CD4-positive, alpha-beta T cell (primary cell): ENCODE results near the gene P2RY12. TPM values are rescaled to one million over a fixed set of nuclear protein-coding genes. Genes with fewer than 3 reads are reported as not detected.

Experiments
- ATAC-seq: fragments of 200-7000 bp; cut with Tn5 transposase; one replicate; pipeline ENCODE4 v1.10.0; 2022; ENCODE audit warnings: mild to moderate bottlenecking; ENCODE audit not compliant: poor library complexity
- CTCF ChIA-PET: fragments of 350-600 bp; sonication (Branson Sonifier 250); formaldehyde crosslinking; loops from one replicate; lab custom pipeline; 2021; ENCODE audit warnings: antibody characterized with exemption, inconsistent platforms; lab: Charles Lee
- POLR2A ChIA-PET: fragments of 350-600 bp; sonication (Branson Sonifier 250); formaldehyde crosslinking; loops from one replicate; lab custom pipeline; 2021; ENCODE audit warnings: antibody characterized with exemption, inconsistent platforms; lab: Charles Lee
- DNase-seq, 14 experiments: peaks; one replicate each; pipeline ENCODE4 v3.0.0-alpha.2; 2013 to 2020; ENCODE audit warnings: mixed read lengths in 2 of 14
- H3K27ac ChIP-seq, 2 donors: one replicate each; pipeline versions ENCODE4 v1.5.1 to v1.7.0; 2013; ENCODE audit warnings: low read length in 2 of 2, low read depth in 1 of 2, mild to moderate bottlenecking in 1 of 2
- H3K27me3 ChIP-seq, 2 experiments: 1 replicate in 1 of 2; 2 replicates in 1 of 2; pipeline versions ENCODE4 v1.6.1 to v1.7.0; 2013; ENCODE audit warnings: low read length in 2 of 2, control low read depth in 1 of 2, mild to moderate bottlenecking in 1 of 2, moderate library complexity in 1 of 2; ENCODE audit not compliant: insufficient read depth in 2 of 2, control insufficient read depth in 1 of 2
- H3K36me3 ChIP-seq: one replicate; pipeline ENCODE4 v1.6.1; 2013; ENCODE audit warnings: low read length, control low read depth; ENCODE audit not compliant: insufficient read depth
- H3K4me1 ChIP-seq: one replicate; pipeline ENCODE4 v1.6.1; 2013; ENCODE audit warnings: low read length, control low read depth; ENCODE audit not compliant: insufficient read depth
- H3K4me3 ChIP-seq: one replicate; pipeline ENCODE4 v1.5.1; 2013; ENCODE audit warnings: mild to moderate bottlenecking, low read length, moderate library complexity
- H3K9me3 ChIP-seq, 2 experiments: 1 replicate in 1 of 2; 2 replicates in 1 of 2; pipeline versions ENCODE4 v1.6.1 to v1.7.0; 2013; ENCODE audit warnings: low read length in 2 of 2, mild to moderate bottlenecking in 2 of 2, control low read depth in 1 of 2, moderate library complexity in 1 of 2; ENCODE audit not compliant: control insufficient read depth in 1 of 2, insufficient read depth in 1 of 2
- H3K27ac Mint-ChIP-seq: one replicate; pipeline ENCODE4 v1.8.0; 2020; ENCODE audit warnings: mixed read lengths
- H3K27me3 Mint-ChIP-seq: one replicate; pipeline ENCODE4 v1.8.0; 2021; ENCODE audit warnings: mixed read lengths
- H3K36me3 Mint-ChIP-seq: one replicate; pipeline ENCODE4 v1.8.0; 2021; ENCODE audit warnings: low read depth, mixed read lengths
- H3K4me1 Mint-ChIP-seq: one replicate; pipeline ENCODE4 v1.8.0; 2021; ENCODE audit warnings: low read depth, mixed read lengths
- H3K4me3 Mint-ChIP-seq: one replicate; pipeline ENCODE4 v1.8.0; 2020; ENCODE audit warnings: mild to moderate bottlenecking, mixed read lengths
- H3K9me3 Mint-ChIP-seq: one replicate; pipeline ENCODE4 v1.8.0; 2020; ENCODE audit warnings: mixed read lengths
- intact Hi-C, 2 experiments: fragments of 100-400 bp; cut with DNase I in 1 of 2; cut with micrococcal nuclease in 1 of 2; formaldehyde crosslinking; loops; one replicate each; pipeline versions ENCODE4 v1.15.1 to v1.9.0; 2023 to 2025; cut with DNase I, micrococcal nuclease
- total RNA-seq, 174 experiments: library from RNA in 2 of 174; stranded (reverse) in 2 of 174; gene quantifications; one replicate each; pipeline ENCODE4 v1.2.3 and lab custom pipeline; 2021 to 2026
- TF ChIP-seq, protein P1 (sequence below): fragments of 200-600 bp; IDR thresholded peaks from one replicate; pipeline ENCODE4 v1.8.0; 2022; ENCODE audit warnings: antibody characterized with exemption, mild to moderate bottlenecking

The P2RY12 gene
- total RNA-seq, 2 experiments from 2014 or later = not detected

DNA sequence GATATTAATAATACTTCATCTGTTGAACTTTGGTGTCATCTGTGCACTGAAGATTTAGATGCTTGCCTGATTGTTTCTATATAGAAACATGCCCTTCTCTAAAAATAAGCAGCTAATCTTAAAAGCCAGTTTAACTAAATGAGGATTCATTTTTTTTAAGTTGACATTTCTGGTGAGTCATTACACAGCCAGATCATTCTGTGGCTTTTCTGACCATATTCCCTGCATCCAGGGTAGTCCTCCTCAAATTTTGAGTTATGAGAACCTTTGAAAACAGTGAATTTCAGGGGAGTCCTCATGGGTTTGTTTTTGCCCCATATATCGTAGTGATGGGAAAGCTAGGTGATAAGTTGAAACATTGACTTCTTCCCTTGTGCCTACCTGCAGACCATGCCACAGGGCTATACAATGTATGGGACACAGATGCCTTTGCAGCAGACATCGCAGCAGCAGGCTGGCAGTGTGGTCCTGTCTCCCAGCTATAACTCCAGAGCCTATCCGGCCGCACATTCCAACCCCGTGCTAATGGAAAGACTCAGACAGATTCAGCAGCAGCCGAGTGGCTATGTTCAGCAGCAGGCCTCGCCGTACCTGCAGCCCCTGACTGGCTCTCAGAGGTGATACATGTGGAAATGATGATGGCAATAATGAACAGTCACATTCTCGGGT lies 26.5 kb upstream of the P2RY12 start:
- Histone ChIP-seq H3K9me3 (peaks cover 0 to 3% of the 10 kb centered on the region in 2 experiments), H3K36me3 (no peaks in the 10 kb centered on the region), H3K4me1 (no peaks in the 10 kb centered on the region), H3K27ac (no peak overlapping the region), H3K4me3 (no peak overlapping the region), H3K27me3 (no peaks in the 10 kb centered on the region)
- ATAC-seq (no peak), DNase-seq (no peak)
- Mint-ChIP-seq H3K4me1 (no peaks in the 10 kb centered on the region), H3K27ac (no peak overlapping the region), H3K27me3 (no peaks in the 10 kb centered on the region), H3K4me3 (no peak overlapping the region), H3K36me3 (no peaks in the 10 kb centered on the region), H3K9me3 (no peaks in the 10 kb centered on the region)
- ChIA-PET POLR2A (no interaction called here), CTCF (no interaction called here)
- intact Hi-C loops = no loop called here
- TF ChIP-seq, protein P1, sequence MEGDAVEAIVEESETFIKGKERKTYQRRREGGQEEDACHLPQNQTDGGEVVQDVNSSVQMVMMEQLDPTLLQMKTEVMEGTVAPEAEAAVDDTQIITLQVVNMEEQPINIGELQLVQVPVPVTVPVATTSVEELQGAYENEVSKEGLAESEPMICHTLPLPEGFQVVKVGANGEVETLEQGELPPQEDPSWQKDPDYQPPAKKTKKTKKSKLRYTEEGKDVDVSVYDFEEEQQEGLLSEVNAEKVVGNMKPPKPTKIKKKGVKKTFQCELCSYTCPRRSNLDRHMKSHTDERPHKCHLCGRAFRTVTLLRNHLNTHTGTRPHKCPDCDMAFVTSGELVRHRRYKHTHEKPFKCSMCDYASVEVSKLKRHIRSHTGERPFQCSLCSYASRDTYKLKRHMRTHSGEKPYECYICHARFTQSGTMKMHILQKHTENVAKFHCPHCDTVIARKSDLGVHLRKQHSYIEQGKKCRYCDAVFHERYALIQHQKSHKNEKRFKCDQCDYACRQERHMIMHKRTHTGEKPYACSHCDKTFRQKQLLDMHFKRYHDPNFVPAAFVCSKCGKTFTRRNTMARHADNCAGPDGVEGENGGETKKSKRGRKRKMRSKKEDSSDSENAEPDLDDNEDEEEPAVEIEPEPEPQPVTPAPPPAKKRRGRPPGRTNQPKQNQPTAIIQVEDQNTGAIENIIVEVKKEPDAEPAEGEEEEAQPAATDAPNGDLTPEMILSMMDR = no peak

DNA sequence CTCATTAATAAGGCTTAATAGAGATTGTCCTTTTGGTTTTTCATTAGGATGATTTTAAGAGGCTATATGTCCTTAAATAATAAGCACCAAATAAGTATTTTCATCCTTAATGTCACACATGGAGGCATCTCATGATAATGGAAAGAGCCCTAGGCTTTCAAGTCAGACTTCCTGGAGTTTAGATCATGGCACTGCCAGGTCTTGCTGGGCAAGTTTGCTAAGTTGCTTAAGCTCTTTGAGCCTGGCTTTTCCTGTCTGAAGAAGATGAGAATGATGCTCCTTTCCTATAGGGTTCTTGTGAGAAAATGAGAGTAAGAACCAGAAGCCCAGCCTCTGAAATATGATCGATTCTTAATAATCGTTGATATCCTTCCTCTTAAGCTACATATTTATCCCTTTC lies 23.4 kb upstream of the P2RY12 start:
- ChIA-PET CTCF (no interaction called here), POLR2A (no interaction called here)
- no peak overlapping the region for H3K27ac ChIP-seq
- Mint-ChIP-seq H3K9me3 (no peaks in the 10 kb centered on the region), H3K27ac (no peak overlapping the region), H3K27me3 (peaks cover 4% of the 10 kb centered on the region), H3K4me1 (no peaks in the 10 kb centered on the region), H3K4me3 (no peak overlapping the region), H3K36me3 (no peaks in the 10 kb centered on the region)
- ATAC-seq (no peak), DNase-seq (no peak)
- H3K4me1 ChIP-seq = no peaks in the 10 kb centered on the region
- peaks cover 0 to under 1% of the 10 kb centered on the region in 2 experiments for H3K9me3 ChIP-seq
- no peaks in the 10 kb centered on the region for H3K36me3 ChIP-seq
- intact Hi-C loops = no loop called here
- H3K4me3 ChIP-seq = no peak overlapping the region
- TF ChIP-seq, protein P1 = no peak
- no peaks in the 10 kb centered on the region for H3K27me3 ChIP-seq

DNA sequence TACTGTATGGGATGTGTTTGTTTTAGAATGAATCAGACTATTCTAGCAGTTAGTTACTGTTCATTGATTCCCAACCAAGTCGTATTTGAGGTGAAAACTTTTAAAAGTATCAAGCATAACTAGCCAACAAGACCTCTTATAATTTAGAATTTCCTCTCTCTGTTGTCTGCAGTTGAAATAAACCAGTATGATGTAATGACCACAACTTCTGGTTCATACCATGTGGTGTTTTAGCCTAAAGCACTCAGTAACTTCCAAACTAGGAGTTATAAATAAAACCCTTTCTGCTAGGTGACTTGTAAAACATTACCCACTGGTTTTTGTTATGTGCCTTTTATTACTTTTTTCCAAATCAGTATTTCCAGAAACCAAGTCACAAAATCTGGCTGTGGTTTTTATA lies 19.8 kb upstream of the P2RY12 start:
- CTCF ChIA-PET = no interaction called here
- POLR2A ChIA-PET = no interaction called here
- Histone ChIP-seq H3K27me3 (no peaks in the 10 kb centered on the region), H3K27ac (no peak overlapping the region), H3K9me3 (no peaks in the 10 kb centered on the region), H3K36me3 (no peaks in the 10 kb centered on the region), H3K4me3 (no peak overlapping the region), H3K4me1 (no peaks in the 10 kb centered on the region)
- H3K9me3 Mint-ChIP-seq = no peaks in the 10 kb centered on the region
- intact Hi-C loops = no loop called here
- no peaks in the 10 kb centered on the region for H3K36me3 Mint-ChIP-seq
- ATAC-seq = no peak
- no peak overlapping the region for H3K4me3 Mint-ChIP-seq
- peaks cover 4% of the 10 kb centered on the region for H3K27me3 Mint-ChIP-seq
- no peaks in the 10 kb centered on the region for H3K4me1 Mint-ChIP-seq
- H3K27ac Mint-ChIP-seq = no peak overlapping the region
- no peak for DNase-seq
- TF ChIP-seq, protein P1 = no peak
